ENCODE results near the gene ZBED1.
"Not testable (repeated sequence)": the region's sequence is repeated elsewhere in the genome, so short reads cannot be mapped to it uniquely, and the experiment has no call there.

- not testable (repeated sequence) for TF ChIP-seq CTCF, POLR2AphosphoS5 (IDR thresholded peaks at IDR 0.05)
These were observed 33.7 kb upstream of the ZBED1 start for GRCh38 chrX:2534261-2535021.
